Smooth muscle cell of the brain vasculature (primary cell): ENCODE measurements around the gene TUBGCP6.
"Not testable (repeated sequence)": the region's sequence is repeated elsewhere in the genome, so short reads cannot be mapped to it uniquely, and the experiment has no call there.

ENCODE experiments used
- DNase-seq: peaks from one replicate; pipeline ENCODE4 v3.0.0-alpha.2; 2012; ENCODE audit warnings: low read depth, low spot score

The TUBGCP6 gene

DNA sequence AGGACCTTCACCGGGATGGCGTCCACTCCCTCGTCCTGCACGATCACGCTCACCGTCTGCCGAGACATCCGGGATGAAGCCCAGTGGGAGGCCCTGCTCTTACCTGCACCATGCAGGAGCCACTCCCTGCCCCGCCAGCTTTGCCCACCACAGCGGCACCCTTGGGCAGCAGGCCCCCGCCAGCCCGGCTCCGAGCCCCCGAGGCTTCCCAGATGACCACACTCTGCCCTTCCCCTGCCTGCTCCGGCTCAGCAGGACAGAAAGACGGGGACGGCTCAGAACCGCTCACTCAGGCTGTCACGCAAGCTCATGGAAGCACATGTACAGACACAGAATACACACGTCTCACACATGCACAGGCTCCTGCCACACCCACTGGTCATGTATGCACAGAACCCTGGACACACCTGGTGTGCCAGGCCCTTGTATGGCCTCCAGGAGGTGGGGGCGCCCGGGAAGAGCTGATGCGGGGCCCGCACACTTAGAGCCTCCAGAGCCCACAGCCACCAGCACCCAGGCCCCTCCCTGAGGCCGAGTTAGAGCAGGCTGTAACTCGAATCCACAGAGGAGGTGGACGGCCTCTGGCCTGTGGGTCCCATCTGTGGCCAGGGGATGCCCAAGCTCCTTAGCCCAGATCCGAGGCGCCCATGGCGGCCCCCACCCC lies 34.3 kb upstream of the TUBGCP6 start:
- DNase-seq = no peak

DNA sequence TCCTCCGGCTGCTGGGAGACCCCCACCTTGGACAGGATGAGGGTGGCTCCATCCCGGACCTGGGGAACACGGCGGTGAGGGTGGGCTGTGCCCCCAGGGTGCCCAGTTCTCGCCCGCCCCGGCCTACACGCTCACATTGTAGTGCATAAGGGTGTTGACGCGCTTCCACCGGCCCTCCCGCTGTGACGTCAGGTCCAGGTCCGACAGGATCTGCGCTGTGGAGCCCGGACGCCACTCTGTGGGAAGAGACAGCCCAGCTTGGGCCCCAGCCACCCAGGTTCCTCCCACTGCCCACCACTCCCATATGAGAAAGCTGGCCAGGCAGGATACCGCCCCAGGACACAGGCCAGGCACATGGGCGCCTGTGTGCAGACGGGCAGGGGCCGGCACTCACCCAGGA lies 33.6 kb upstream of the TUBGCP6 start:
- no peak for DNase-seq

DNA sequence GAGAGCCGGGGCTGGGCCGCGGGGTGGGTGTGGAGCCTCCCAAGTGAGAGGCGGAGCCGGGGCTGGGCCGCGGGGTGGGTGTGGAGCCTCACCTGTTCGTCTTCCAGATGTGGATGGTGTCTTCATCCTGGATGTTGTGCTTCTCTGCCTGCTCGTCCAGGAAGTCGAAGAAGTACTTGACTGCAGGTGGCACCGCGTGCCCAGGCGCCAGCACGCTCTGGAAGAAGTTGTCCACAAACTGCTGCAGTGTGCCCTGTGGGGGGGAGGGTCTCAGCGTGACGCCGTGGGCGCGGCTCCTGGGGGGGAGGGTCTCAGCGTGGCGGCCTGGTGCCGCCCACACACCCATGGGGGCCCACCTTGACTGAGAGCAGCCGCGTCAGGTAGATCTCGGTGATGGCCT lies 32.9 kb upstream of the TUBGCP6 start:
- DNase-seq = no peak

- DNase-seq = no peak
Measured at GRCh38 chr22:50276143-50276542, 31.3 kb upstream of the TUBGCP6 start.

DNA sequence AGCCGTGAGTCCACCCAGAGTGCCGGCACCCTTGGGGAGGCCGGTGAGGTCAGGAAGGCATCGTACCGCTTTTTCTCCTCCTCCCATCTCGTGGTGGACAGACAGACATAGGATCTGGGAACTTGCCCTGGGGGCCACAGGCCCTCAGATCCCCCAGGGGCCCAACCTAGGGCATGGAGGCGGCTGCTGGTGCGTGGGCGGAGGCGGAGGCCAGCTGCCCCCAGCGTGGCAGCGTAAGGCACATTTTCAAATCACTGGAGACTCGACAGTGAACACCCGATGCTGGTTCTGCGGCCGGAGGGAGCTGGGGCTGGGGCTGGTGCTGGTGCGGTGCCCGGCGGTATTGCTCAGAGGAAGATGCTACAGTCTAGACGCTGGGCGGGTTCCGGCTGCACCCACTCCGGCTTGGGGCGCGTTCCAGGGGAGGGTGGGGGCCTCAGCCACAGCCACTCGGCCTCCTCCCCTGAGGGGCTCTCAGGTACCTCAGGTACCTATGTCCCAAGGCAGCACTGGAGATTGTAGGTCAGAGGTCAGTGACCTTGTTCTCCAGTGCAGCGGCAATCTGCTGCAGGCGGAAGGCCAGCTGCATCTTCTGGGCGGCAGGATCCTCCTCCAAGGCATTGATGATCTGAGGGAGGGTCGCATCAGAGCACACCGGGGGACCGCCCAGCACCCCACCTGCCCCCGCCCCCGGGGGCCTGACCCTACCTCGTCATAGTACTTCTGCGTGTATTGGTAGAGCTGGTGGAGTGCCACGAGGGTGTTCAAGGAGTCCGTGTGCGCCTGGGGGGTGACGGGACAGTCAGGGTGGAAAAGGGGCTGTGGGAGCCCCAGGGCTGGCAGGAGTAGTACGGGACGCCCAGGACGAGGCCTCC lies 30.6 kb upstream of the TUBGCP6 start:
- DNase-seq = no peak

- DNase-seq = no peak
Measured at GRCh38 chr22:50274771-50275170, 29.9 kb upstream of the TUBGCP6 start.

- no peak for DNase-seq
Measured at GRCh38 chr22:50274311-50274710, 29.5 kb upstream of the TUBGCP6 start.

DNA sequence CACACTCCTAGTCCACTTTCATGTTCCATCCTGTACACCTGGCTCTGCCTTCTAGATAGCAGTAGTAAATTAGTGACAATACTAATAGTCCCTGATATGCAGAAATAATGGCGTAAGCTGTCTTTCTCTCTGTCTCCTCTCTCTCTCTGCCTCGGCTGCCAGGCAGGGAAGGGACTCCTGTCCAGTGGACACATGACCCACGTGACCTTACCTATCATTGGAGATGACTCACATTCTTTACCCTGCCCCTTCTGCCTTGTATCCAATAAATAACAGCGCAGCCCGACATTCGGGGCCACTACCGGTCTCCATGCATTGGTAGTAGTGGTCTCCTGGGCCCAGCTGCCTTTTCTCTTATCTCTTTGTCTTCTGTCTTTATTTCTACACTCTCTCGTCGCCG lies 29.0 kb upstream of the TUBGCP6 start:
- not testable (repeated sequence) for DNase-seq

- not testable (repeated sequence) for DNase-seq
Measured at GRCh38 chr22:50273352-50273751, 28.5 kb upstream of the TUBGCP6 start.

DNA sequence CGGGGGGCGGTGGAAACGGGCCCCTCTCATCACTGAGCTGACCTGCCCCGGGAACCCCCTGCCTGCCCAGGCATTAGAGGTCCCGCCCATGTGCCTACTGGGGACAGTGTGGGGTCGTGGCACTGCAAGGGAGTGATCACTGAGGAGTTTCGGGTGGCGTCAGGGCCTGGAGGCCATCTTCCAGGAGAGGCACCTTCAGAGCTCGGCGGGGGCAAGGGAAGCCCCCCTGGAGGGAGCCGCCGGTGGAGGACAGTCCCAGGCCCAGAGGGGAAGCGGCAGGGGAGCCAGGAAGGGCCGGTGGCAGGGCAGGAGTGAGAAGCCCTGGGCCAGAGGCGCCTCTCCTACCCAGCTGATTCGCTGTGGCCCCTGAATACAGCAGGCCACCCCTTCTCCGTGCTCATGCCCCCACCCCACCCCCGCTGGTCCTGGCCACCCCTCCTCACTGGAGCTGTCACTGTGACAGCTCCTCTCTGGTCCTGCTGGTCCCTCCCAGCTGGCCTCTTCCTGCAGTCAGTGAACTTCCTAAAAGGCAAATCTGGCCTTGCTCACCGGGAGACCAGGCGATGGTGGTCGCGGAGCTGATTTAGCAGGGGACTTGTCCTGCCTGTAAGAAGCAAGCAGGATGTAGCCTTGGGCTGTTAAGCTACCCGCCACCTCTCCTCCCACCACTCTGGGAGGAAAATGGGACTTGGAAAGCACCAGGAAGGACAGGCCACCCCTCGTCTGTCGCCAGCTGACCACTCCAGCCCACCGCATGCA lies 27.4 kb upstream of the TUBGCP6 start:
- no peak for DNase-seq

DNA sequence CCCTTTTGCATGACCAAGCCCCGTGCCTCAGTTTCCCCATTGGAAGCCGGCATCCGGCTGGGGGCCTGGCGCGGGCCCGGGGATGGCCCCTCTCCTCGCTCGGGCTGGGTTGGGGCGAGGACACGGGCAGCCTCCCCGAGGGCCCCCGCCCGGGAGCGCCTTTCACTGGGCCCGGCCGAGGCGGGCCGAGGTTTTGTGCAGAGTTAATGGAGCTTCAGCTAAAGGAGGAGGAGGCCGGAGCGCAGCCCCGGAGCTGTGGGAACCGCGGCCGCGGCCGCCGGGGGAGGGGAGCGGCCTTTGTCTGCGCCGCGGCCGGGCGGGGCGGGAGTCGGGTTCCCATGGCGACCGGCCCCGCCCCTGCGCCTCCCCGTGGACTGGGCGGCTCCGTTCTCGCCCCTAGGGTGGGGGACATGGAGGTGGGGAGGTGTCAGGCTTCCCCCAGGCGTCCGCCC lies 26.7 kb upstream of the TUBGCP6 start:
- no peak for DNase-seq

DNA sequence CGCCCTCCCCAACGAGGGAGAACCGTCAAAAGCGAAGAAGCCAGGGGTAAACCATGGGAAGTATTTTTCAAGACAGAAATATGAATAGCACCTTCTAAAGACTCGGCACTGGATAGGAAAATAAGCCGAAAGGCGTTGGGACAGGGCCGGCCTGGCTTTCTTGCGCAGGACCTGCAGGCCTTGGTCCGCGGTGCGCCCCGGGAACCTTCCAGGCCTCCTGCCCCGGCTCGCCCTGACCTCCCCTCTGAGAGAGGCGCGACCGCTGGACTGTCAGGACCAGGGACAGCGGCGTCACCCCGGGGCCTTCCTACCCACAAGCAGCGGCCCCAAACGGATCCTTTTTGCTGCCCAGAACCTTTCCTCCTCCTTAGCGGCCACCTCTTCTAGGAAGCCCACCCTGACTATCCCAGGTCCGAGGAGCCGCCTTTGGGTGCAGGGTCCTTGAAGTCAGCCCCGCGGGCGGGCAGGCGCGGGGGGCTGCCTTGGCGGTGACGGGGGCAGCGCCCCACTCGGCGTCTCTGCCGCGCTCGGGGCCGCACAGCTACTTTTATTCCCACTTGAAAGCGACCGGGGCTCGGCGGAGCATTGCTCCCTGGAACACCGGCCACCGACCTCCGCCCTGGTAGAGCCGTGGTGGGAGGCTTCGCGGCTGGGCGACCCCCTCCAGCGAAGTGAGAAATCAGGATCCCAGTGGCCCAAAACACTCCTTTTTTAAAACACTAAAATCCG lies 26.0 kb upstream of the TUBGCP6 start:
- no peak for DNase-seq

- DNase-seq = no peak
Measured at GRCh38 chr22:50269970-50270665, 25.3 kb upstream of the TUBGCP6 start, which contains the start of gene MAPK11. TSS of gene MAPK11 (minus strand) at chr22:50270380. CDS start at chr22:50270292, 88 bp downstream.

DNA sequence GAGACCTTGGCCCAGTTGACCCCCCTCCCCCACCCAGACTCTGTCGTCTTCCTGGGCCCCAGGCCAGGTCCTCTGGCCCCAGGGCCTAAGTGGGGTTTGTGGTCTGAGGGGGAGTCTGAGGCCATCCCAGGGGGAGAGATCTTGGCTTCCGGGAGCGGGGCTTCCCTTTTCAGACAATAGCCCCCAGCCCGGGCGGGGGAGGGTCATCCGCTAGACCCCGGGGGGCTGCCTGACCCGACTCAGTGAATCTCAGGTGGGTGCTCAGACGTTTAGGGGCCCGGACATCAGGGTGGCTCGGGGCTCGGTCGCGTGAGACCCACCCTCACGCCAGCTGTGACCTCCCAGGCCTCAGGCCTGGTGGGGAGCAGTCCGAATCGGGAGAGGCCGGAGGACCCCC lies 24.7 kb upstream of the TUBGCP6 start:
- DNase-seq = no peak

DNA sequence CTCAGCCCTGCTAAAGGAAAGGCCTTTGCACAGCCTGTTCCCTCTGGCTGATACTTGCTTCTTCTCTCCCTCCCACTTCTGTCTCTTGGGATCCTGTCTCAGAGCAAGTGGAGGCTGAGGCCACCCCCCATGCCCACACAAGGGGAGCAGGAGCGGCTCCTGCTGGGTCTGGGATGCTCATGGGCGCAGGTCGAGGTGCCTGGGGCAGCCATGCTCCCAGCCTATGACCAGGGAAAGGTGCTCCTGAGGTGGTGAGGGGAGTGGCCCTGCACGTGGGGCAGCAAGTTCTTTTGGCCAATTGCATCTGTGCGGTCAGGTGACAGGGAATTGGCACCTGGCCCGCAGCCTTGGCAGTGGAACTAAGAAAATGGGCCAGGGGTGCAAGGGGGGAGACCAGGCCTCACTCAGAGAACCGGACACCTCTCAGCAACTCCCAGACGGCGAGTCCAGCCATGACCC lies 23.9 kb upstream of the TUBGCP6 start:
- DNase-seq = no peak

- no peak for DNase-seq
Measured at GRCh38 chr22:50267591-50268390, 23.0 kb upstream of the TUBGCP6 start.

- no peak for DNase-seq
Measured at GRCh38 chr22:50266994-50267393, 22.2 kb upstream of the TUBGCP6 start.

GRCh38 chr22:50264946-50265669 lies 20.3 kb upstream of the TUBGCP6 start:
- DNase-seq = no peak

- no peak for DNase-seq
Measured at GRCh38 chr22:50264104-50264745, 19.4 kb upstream of the TUBGCP6 start.
